Stimulated activated CD4-positive, alpha-beta T cell treated with anti-CD3 and anti-CD28 coated beads, Interleukin-2, amount 100 ng/mL, for 48 hours (primary cell): Measurements from ENCODE around the gene TNFRSF1B.

Experiments
- DNase-seq, 2 donors: peaks; one replicate each; pipeline ENCODE4 v3.0.0-alpha.2; 2020

The TNFRSF1B gene

GRCh38 chr1:12176298-12177118 lies 9.7 kb downstream of the TNFRSF1B start:
- DNase-seq: no peak

- no peak for DNase-seq
Measured at GRCh38 chr1:12177156-12177998, 10.6 kb downstream of the TNFRSF1B start.

- peak; percentile 85 to 88 for DNase-seq
Measured at GRCh38 chr1:12177999-12178441, 11.2 kb downstream of the TNFRSF1B start.

GRCh38 chr1:12178511-12178910 lies 11.7 kb downstream of the TNFRSF1B start:
- no peak for DNase-seq

GRCh38 chr1:12179111-12179519 lies 12.3 kb downstream of the TNFRSF1B start:
- DNase-seq: peak; percentile 68 to 72

GRCh38 chr1:12179676-12180075 lies 12.9 kb downstream of the TNFRSF1B start:
- no peak for DNase-seq

GRCh38 chr1:12180315-12180714 lies 13.5 kb downstream of the TNFRSF1B start:
- DNase-seq: no peak

GRCh38 chr1:12180903-12181302 lies 14.1 kb downstream of the TNFRSF1B start:
- DNase-seq: no peak

- DNase-seq: no peak
Measured at GRCh38 chr1:12181568-12181967, 14.8 kb downstream of the TNFRSF1B start.

GRCh38 chr1:12182410-12182984 lies 15.7 kb downstream of the TNFRSF1B start:
- DNase-seq: no peak

- DNase-seq: no peak
Measured at GRCh38 chr1:12183095-12183794, 16.5 kb downstream of the TNFRSF1B start.

GRCh38 chr1:12184008-12184681 lies 17.4 kb downstream of the TNFRSF1B start:
- DNase-seq: no peak

- no peak for DNase-seq
Measured at GRCh38 chr1:12185036-12185917, 18.5 kb downstream of the TNFRSF1B start.

GRCh38 chr1:12185918-12186678 lies 19.3 kb downstream of the TNFRSF1B start:
- no peak for DNase-seq

GRCh38 chr1:12186679-12186985 lies 19.8 kb downstream of the TNFRSF1B start:
- DNase-seq: no peak

GRCh38 chr1:12188115-12188514 lies 21.3 kb downstream of the TNFRSF1B start:
- DNase-seq: no peak

GRCh38 chr1:12188657-12189327 lies 22.0 kb downstream of the TNFRSF1B start:
- DNase-seq: no peak

GRCh38 chr1:12189328-12189682 lies 22.5 kb downstream of the TNFRSF1B start:
- no peak for DNase-seq

- DNase-seq: no peak
Measured at GRCh38 chr1:12191242-12192032, 24.6 kb downstream of the TNFRSF1B start.
